K562 (cell line): ENCODE results near the gene BNIPL. TPM values are rescaled to one million over a fixed set of nuclear protein-coding genes. Genes with fewer than 3 reads are reported as not detected.
A peak's percentile ranks its signal among the peaks of the same experiment; 100 is the strongest.

Experiments
- C11orf30 ChIP-seq: fragments of 450-650 bp; IDR thresholded peaks from 2 replicates; pipeline ENCODE4 v1.6.1; 2016; ENCODE audit warnings: low read depth, mild to moderate bottlenecking
- CXXC5 ChIP-seq: fragments of 250-450 bp; sonication (Bioruptor Pico); IDR thresholded peaks from 2 replicates; pipeline ENCODE4 v1.8.0; 2022; ENCODE audit warnings: inconsistent platforms, mild to moderate bottlenecking, moderate library complexity
- EP400 ChIP-seq: fragments of 450-650 bp; IDR thresholded peaks from 2 replicates; pipeline ENCODE4 v1.6.1; 2017; ENCODE audit warnings: antibody characterized with exemption, mild to moderate bottlenecking, moderate library complexity
- ETV1 ChIP-seq: fragments of 450-650 bp; conservative IDR thresholded peaks from 2 replicates; pipeline ENCODE4 v1.6.1; 2016; ENCODE audit warnings: missing genetic modification characterization, control low read depth, low read depth, missing compliant biosample characterization
- EWSR1 ChIP-seq: fragments of 450-650 bp; IDR thresholded peaks from 2 replicates; pipeline ENCODE4 v1.6.1; 2018; ENCODE audit warnings: borderline replicate concordance, mild to moderate bottlenecking, low read depth, moderate library complexity; ENCODE audit not compliant: partially characterized antibody
- FIP1L1 ChIP-seq: fragments of 200-400 bp; formaldehyde crosslinking; IDR thresholded peaks from 2 replicates; pipeline ENCODE4 v1.6.1; 2018; ENCODE audit warnings: mild to moderate bottlenecking, low read depth, low read length; ENCODE audit not compliant: poor library complexity, severe bottlenecking
- HDAC1 ChIP-seq, 2 experiments: fragments of 450-650 bp; IDR thresholded peaks; 2 replicates each; pipeline ENCODE4 v1.6.1; 2016 to 2017; ENCODE audit warnings: inconsistent platforms in 1 of 2, mild to moderate bottlenecking in 1 of 2, moderate library complexity in 1 of 2
- KDM4B ChIP-seq, 2 experiments: fragments of 450-650 bp in 1 of 2; sonication (generic) in 1 of 2; IDR thresholded peaks; 2 replicates each; pipeline ENCODE4 v1.6.1; 2016 to 2017; ENCODE audit warnings: borderline replicate concordance in 2 of 2, antibody characterized with exemption in 1 of 2, low read depth in 1 of 2, mild to moderate bottlenecking in 1 of 2
- KDM5B ChIP-seq: fragments of 200-600 bp; sonication (generic); IDR thresholded peaks from 2 replicates; pipeline ENCODE4 v1.6.1; 2012; ENCODE audit warnings: low read depth, mild to moderate bottlenecking, moderate library complexity, low read length, control low read depth, inconsistent platforms; ENCODE audit not compliant: insufficient replicate concordance
- MBD2 ChIP-seq: sonication (generic); IDR thresholded peaks from 2 replicates; pipeline ENCODE4 v1.6.1; 2016; ENCODE audit warnings: low read depth, borderline replicate concordance
- RFX5 ChIP-seq: IDR thresholded peaks from 2 replicates; pipeline ENCODE4 v1.6.1; 2011; ENCODE audit warnings: low read depth, mild to moderate bottlenecking, improper control_type of control experiment, low read length
- STAG1 ChIP-seq: sonication (generic); formaldehyde crosslinking; IDR thresholded peaks from 2 replicates; pipeline ENCODE4 v1.5.0; 2020; ENCODE audit warnings: missing genetic modification reagents, borderline replicate concordance
- TARDBP ChIP-seq: fragments of 450-650 bp; IDR thresholded peaks from 2 replicates; pipeline ENCODE4 v1.6.1; 2016
- TCF15 ChIP-seq: fragments of 250-450 bp; sonication (Bioruptor Pico); IDR thresholded peaks from 2 replicates; pipeline ENCODE4 v1.8.0; 2022; ENCODE audit warnings: moderate library complexity, mild to moderate bottlenecking, inconsistent platforms
- TEAD4 ChIP-seq, 2 experiments: sonication (generic) in 1 of 2; formaldehyde crosslinking in 1 of 2; IDR thresholded peaks; 2 replicates each; pipeline versions ENCODE4 v1.6.1 to v1.8.0; 2012 to 2022; ENCODE audit warnings: borderline replicate concordance in 1 of 2, inconsistent platforms in 1 of 2, low read length in 1 of 2, mild to moderate bottlenecking in 1 of 2, missing genetic modification reagents in 1 of 2
- THAP12 ChIP-seq: fragments of 250-450 bp; sonication (Bioruptor Pico); IDR thresholded peaks from 2 replicates; pipeline ENCODE4 v1.9.0; 2021; ENCODE audit warnings: mild to moderate bottlenecking, inconsistent platforms
- ZBTB7A ChIP-seq: IDR thresholded peaks from 2 replicates; pipeline ENCODE4 v1.6.1; 2011; ENCODE audit warnings: low read depth, mild to moderate bottlenecking, low read length, moderate library complexity, borderline replicate concordance; ENCODE audit not compliant: control insufficient read depth
- ZNF644 ChIP-seq: fragments of 200-800 bp; sonication (Bioruptor generic); IDR thresholded peaks from 2 replicates; pipeline ENCODE4 v1.6.1; 2016; ENCODE audit warnings: low read depth, missing genetic modification characterization, missing compliant biosample characterization
- polyA plus RNA-seq, 8 experiments: library from polyadenylated mRNA; depleted of rRNA in 4 of 8; stranded (reverse) in 5 of 8; unstranded in 3 of 8; fragments of >200 nt; fragmentation: Nextera tagmentation in 2 of 8; fragmentation: Illumina TruSeq in 1 of 8; extraction: Ambion mirVana in 2 of 8; extraction: Trizol in 1 of 8; gene quantifications; 2 replicates each; pipeline versions ENCODE4 v1.2.1 to v1.2.3, GENCODE V29; 2011 to 2014; ENCODE audit warnings: inconsistent platforms in 1 of 8, missing spikeins in 1 of 8
- total RNA-seq, 7 experiments: library from RNA; depleted of rRNA in 6 of 7; stranded (reverse); fragments of >200 nt in 6 of 7; fragmentation: Illumina TruSeq in 2 of 7; extraction: Trizol in 2 of 7; gene quantifications; 2 replicates each; pipeline versions ENCODE4 v1.2.1 to v1.2.3, GENCODE V29; 2011 to 2021; ENCODE audit warnings: low replicate concordance in 1 of 7
- TF ChIP-seq, protein P1 (sequence below): fragments of 450-650 bp; formaldehyde crosslinking; IDR thresholded peaks from 2 replicates; pipeline ENCODE4 v1.4.0; 2020; ENCODE audit warnings: mild to moderate bottlenecking, mixed read lengths
- TF ChIP-seq, protein P2 (sequence below): fragments of 150-350 bp; IDR thresholded peaks from 2 replicates; pipeline ENCODE4 v1.6.1; 2014; ENCODE audit warnings: low read depth, mild to moderate bottlenecking, low read length, borderline replicate concordance

BNIPL gene
- total and polyA plus RNA-seq, 9 of the 15 experiments (the other 6 are each of a cell fraction or from before 2014, with no cell fraction given): 0.08 to 1.4 (median 0.68) TPM

- TF ChIP-seq STAG1 (CRISPR knock-in tag): no peak
- TF ChIP-seq ETV1 (tag): no peak
- TF ChIP-seq TCF15: no peak
- TF ChIP-seq KDM5B: no peak
- TF ChIP-seq ZBTB7A: no peak
- no peak for TF ChIP-seq KDM4B (IDR thresholded peaks at IDR 0.05; ENCODE audit: borderline replicate concordance in 2 of 2, low read depth in 1 of 2)
- TF ChIP-seq, protein P1, sequence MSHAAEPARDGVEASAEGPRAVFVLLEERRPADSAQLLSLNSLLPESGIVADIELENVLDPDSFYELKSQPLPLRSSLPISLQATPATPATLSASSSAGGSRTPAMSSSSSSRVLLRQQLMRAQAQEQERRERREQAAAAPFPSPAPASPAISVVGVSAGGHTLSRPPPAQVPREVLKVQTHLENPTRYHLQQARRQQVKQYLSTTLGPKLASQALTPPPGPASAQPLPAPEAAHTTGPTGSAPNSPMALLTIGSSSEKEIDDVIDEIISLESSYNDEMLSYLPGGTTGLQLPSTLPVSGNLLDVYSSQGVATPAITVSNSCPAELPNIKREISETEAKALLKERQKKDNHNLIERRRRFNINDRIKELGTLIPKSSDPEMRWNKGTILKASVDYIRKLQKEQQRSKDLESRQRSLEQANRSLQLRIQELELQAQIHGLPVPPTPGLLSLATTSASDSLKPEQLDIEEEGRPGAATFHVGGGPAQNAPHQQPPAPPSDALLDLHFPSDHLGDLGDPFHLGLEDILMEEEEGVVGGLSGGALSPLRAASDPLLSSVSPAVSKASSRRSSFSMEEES (CRISPR knock-in tag): no peak
- TF ChIP-seq CXXC5 (CRISPR knock-in tag): 0 out of 2 replicates have a peak, but pooled peaks have one; percentile 7
- TF ChIP-seq ZNF644 (tag): no peak
- TF ChIP-seq HDAC1 (IDR thresholded peaks at IDR 0.05): no peak
- TF ChIP-seq MBD2: no peak
- TF ChIP-seq FIP1L1: no peak
- no peak for TF ChIP-seq RFX5
- no peak for TF ChIP-seq TARDBP
- TF ChIP-seq THAP12 (CRISPR knock-in tag): no peak
- TF ChIP-seq C11orf30: no peak
- TF ChIP-seq TEAD4 (IDR thresholded peaks at IDR 0.05; ENCODE audit: low read length): peak; percentile 47
- no peak for TF ChIP-seq TEAD4 (CRISPR knock-in tag; IDR thresholded peaks at IDR 0.05; ENCODE audit: borderline replicate concordance)
- TF ChIP-seq, protein P2, sequence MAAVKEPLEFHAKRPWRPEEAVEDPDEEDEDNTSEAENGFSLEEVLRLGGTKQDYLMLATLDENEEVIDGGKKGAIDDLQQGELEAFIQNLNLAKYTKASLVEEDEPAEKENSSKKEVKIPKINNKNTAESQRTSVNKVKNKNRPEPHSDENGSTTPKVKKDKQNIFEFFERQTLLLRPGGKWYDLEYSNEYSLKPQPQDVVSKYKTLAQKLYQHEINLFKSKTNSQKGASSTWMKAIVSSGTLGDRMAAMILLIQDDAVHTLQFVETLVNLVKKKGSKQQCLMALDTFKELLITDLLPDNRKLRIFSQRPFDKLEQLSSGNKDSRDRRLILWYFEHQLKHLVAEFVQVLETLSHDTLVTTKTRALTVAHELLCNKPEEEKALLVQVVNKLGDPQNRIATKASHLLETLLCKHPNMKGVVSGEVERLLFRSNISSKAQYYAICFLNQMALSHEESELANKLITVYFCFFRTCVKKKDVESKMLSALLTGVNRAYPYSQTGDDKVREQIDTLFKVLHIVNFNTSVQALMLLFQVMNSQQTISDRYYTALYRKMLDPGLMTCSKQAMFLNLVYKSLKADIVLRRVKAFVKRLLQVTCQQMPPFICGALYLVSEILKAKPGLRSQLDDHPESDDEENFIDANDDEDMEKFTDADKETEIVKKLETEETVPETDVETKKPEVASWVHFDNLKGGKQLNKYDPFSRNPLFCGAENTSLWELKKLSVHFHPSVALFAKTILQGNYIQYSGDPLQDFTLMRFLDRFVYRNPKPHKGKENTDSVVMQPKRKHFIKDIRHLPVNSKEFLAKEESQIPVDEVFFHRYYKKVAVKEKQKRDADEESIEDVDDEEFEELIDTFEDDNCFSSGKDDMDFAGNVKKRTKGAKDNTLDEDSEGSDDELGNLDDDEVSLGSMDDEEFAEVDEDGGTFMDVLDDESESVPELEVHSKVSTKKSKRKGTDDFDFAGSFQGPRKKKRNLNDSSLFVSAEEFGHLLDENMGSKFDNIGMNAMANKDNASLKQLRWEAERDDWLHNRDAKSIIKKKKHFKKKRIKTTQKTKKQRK: no peak
- peak; percentile 19; the same call in 1 of the 2 replicates for TF ChIP-seq EP400
- no peak for TF ChIP-seq EWSR1
Measured at GRCh38 chr1:151013518-151013917, 22.9 kb upstream of the BNIPL start (continued).
